ENCODE data around the gene CWC22.

- no peak for TF ChIP-seq POLR2AphosphoS5 (IDR thresholded peaks at IDR 0.05; ENCODE audit: borderline replicate concordance, low read depth, low read length)
- TF ChIP-seq EZH2 (IDR thresholded peaks at IDR 0.05) = no peak
Measured at GRCh38 chr2:180001726-180002125, 5.4 kb downstream of the CWC22 start.
